ENCODE measurements around the gene ZC3H4.
A peak's percentile ranks its signal among the peaks of the same experiment; 100 is the strongest.
"Not testable (repeated sequence)": the region's sequence is repeated elsewhere in the genome, so short reads cannot be mapped to it uniquely, and the experiment has no call there.

Gene ZC3H4

DNA sequence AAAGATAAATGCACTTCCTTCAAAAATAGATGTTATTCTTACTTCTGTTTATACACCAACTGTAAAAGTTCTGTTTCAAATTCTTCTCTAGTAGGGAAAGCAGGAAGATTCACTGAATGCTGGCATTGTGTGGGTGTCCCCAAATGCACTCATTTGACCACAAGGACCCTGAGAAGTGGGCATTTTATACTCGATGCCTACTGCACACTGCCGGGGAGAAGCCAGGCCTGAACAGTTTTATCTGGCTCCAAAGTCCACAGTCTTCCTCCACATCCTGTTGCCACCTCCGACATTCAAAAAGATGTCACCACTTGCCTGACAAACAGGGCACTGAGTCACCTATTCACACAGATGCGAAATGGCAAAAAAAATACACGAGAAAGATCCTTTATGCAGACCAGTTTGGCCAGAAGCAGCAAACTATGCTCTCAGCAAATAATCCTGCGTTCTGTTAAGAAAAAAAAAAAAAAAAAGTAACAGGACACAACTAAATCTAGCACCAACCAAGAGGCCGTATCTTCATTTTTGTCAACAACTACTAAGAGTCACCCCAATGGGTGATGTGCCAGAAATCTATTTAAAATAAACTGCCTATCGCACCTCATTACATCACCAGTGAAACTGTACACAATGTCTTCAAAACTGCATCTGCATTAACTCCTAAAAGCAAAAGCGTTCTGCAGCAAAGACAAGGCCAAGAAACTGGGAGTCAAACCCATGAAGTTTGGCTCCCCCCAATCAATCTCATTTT is 6.2 kb downstream of the ZC3H4 start:
- no peak for DNase-seq

DNA sequence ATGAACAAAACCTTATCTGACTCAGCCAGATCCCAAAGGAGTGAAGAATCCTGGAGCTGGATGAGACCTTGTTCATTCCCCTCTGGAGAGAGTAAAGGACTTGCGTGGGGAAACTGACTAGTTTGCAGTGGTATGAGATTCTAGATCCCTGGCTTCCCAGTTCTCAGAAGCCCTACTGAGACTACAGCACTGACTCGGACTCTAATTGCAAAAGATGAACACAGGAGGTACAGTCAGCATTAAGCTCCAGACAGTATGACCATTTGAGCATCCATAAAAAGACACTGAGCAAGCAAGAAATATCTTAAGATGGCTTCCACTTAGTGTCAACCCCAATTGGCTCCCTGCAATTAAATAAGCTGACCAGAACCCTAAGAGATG is 6.8 kb downstream of the ZC3H4 start:
- peak; percentile 70 for DNase-seq

GRCh38 chr19:47105874-47106273 is 7.7 kb downstream of the ZC3H4 start:
- DNase-seq: no peak

- DNase-seq: no peak
Measured at GRCh38 chr19:47104680-47105079, 8.9 kb downstream of the ZC3H4 start.

- DNase-seq: no peak
Measured at GRCh38 chr19:47102346-47103060, 11.1 kb downstream of the ZC3H4 start.

DNA sequence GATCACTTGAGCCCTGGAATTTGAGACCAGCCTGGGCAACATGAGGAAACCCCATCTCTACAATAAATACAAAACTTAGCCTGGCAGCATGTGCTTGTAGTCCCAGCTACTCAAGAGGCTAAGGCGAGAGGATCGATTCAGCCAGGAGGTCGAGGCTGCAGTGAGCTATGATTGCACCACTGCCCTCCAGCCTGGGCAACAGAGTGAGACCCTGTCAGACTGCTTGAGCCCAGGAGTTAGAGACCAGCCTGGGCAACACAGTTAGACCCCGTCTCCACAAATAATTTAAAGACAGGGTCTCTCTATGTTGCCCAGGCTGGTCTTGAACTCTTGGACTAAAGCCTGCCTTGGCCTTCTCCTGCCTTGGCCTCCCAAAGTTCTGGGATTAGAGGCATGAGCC is 12.5 kb downstream of the ZC3H4 start:
- DNase-seq: not testable (repeated sequence)

GRCh38 chr19:47100290-47100689 is 13.3 kb downstream of the ZC3H4 start:
- no peak for DNase-seq

DNA sequence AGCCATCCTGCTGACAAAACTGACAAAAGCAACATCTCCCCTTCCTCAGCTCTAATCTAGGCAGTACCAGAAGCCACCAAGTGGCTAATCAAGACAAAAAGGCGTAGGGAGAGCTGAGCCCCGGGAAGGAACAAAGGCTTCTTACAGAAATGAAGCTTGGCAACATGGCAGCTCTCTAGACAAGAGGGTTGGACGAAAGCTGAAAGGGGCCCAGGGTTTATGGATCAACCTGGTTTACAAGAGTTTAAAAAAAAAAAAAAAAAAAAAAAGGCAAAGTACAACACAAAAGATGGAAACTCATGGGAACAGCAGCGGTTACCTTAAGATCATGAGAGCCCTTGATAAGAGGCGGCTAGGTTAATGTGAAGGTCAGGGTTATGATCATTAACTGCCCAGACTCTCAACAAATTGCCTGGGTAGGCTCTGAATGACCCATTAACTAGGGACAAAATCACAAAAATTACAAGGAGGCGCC is 14.0 kb downstream of the ZC3H4 start:
- no peak for DNase-seq

DNA sequence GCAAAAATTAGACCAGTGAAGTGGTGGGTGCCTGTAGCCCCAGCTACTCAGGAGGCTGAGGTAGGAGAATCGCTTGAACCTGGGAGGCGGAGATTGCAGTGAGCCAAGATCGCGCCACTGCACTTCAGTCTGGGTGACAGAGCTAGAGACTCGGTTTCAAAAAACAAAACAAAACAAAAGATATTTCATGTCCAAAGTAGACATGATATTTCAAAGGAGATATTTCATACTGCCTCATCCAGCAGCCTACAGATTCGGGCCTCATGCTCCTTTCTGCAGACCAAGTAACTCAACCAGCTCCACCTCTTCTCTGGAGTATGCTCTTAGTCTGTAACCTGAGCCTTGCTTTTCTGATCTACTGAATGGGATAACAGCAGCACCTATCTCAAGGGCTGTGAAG is 15.0 kb downstream of the ZC3H4 start:
- DNase-seq: no peak

- DNase-seq: no peak
Measured at GRCh38 chr19:47097396-47098201, 16.0 kb downstream of the ZC3H4 start.

- no peak for DNase-seq
Measured at GRCh38 chr19:47096721-47097120, 16.9 kb downstream of the ZC3H4 start.

GRCh38 chr19:47096100-47096704 is 17.4 kb downstream of the ZC3H4 start:
- DNase-seq: no peak

- DNase-seq: no peak
Measured at GRCh38 chr19:47095476-47096099, 18.0 kb downstream of the ZC3H4 start.

DNA sequence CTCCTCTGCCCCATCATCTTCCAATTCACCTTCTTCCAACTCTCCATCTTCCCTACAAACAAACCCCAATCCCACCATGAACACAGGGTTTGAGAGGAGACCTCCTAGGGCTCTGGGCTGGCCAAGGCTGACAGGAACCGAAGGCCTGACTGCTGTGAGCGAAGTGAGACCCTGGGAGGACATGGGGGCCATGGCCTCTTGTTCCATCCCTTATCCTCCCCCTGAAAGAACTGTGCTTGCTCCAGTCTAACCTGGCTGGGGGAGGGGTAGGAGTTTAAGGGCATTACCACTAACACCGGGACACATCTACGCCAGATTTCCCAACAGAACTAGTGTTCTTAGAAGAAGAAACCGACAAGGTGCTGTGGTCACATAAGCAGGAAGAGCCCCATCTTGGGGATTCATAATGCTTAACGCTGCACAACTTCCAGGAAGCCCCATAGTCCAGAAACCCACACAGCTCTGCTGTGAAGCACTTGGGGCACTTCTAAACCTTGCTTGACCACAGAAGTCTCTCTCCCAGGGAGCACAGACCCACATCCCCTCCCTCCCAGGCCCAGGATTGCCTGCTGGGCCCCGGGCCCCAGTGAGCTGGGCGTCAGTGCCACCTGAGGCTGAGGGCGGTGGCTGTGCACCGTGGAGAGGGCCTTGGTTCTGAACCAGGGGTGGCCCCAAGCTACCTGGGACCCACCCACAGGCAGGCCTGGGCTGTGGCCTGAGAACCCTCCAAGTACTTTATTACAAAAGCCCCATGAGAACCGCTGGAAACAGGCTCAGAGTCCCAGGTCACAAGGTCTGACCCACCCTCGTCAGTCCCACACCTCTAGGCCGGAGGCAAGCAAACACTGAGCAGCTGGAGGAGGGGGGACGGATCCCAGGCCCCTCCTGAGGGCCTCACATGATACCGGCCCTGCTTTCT is 18.8 kb downstream of the ZC3H4 start:
- no peak for DNase-seq

- no peak for DNase-seq
Measured at GRCh38 chr19:47093841-47094240, 19.7 kb downstream of the ZC3H4 start.

GRCh38 chr19:47093254-47093653 is 20.3 kb downstream of the ZC3H4 start:
- no peak for DNase-seq

GRCh38 chr19:47089767-47090350 is 23.7 kb downstream of the ZC3H4 start:
- no peak for DNase-seq

DNA sequence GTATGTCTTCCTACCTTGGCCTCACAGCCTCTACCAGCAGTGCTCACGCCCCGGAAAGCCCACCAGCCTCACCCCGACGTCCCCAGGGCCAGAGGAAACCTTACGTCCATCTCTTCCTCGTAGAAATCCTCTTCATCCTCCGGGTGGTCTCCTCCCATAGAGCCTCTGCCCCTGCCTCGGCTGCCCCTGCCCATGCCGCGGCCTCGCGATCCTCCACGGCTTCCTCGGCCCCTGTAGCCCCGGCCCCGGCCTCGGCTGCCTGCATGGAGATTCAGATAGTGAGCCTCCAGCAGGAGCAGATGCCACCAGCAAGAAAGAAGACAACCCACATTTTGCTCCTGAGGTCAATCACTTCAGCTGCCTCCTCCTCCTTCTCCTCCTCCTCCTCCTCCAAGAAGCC is 27.3 kb downstream of the ZC3H4 start:
- no peak for DNase-seq

- no peak for DNase-seq
Measured at GRCh38 chr19:47084879-47085439, 28.6 kb downstream of the ZC3H4 start.

- no peak for DNase-seq
Measured at GRCh38 chr19:47082493-47082892, 31.1 kb downstream of the ZC3H4 start.

DNA sequence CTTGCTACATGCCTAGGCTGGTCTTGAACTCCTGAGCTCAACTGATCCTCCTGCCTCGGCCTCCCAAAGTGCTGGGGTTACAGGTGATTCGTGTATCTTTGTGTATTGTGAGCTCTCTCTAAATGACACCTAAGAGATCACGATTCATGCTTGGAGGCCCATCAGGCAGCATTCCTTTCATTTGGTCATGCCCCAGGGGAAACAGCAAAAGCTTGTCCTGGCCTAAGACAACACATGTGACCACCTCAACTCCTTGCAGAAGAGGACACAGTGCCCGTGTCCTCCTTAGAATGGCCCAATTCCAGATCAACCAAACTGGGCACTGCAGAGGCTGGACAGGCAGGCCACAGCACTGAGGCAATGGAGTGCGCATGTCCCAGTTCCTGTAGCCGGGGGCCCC is 32.5 kb downstream of the ZC3H4 start:
- no peak for DNase-seq
